Peyer's patch (tissue), 4 donors: ENCODE data around the gene MEGF10. TPM values are rescaled to one million over a fixed set of nuclear protein-coding genes. Genes with fewer than 3 reads are reported as not detected.
"Not testable (repeated sequence)": the region's sequence is repeated elsewhere in the genome, so short reads cannot be mapped to it uniquely, and the experiment has no call there.

Experiments used
- DNase-seq, 3 donors: peaks; one replicate each; pipeline ENCODE4 v3.0.0-alpha.2; 2017 to 2019
- H3K27ac ChIP-seq, 4 donors: fragments of 200-600 bp; sonication (generic); one replicate each; pipeline ENCODE4 v1.5.1; 2016 to 2019
- H3K27me3 ChIP-seq, 2 donors: fragments of 200-600 bp; sonication (generic); one replicate each; pipeline ENCODE4 v1.5.1; 2019
- H3K36me3 ChIP-seq, 3 donors: fragments of 200-600 bp; sonication (generic); one replicate each; pipeline ENCODE4 v1.5.1; 2016 to 2019
- H3K4me1 ChIP-seq, 4 donors: fragments of 200-600 bp; sonication (generic); one replicate each; pipeline ENCODE4 v1.5.1; 2016 to 2019
- H3K4me3 ChIP-seq, 4 donors: fragments of 200-600 bp; sonication (generic); 1 replicate in 3 of 4; 2 replicates in 1 of 4; pipeline ENCODE4 v1.5.1; 2016 to 2019; ENCODE audit warnings: mild to moderate bottlenecking in 1 of 4
- H3K9me3 ChIP-seq, 4 donors: fragments of 200-600 bp; sonication (generic); one replicate each; pipeline ENCODE4 v1.5.1; 2016 to 2019; ENCODE audit warnings: mild to moderate bottlenecking in 1 of 4
- CTCF ChIP-seq, 6 experiments: fragments of 450-650 bp in 4 of 6; fragments of 200-600 bp in 2 of 6; sonication (generic) in 1 of 6; IDR thresholded peaks; one replicate each; pipeline ENCODE4 v1.5.1; 2017 to 2019; ENCODE audit warnings: antibody characterized with exemption in 6 of 6, mild to moderate bottlenecking in 3 of 6, moderate library complexity in 1 of 6
- POLR2A ChIP-seq, 2 donors: fragments of 450-650 bp; IDR thresholded peaks; one replicate each; pipeline ENCODE4 v1.5.1; 2017; ENCODE audit warnings: antibody characterized with exemption in 2 of 2, mild to moderate bottlenecking in 2 of 2, moderate library complexity in 2 of 2
- total RNA-seq, 4 donors: library from RNA; depleted of rRNA; stranded (reverse); fragments of >200 nt; gene quantifications; one replicate each; pipeline ENCODE4 v1.1.0, GENCODE V29; 2016

Gene MEGF10
- total RNA-seq, 4 donors from 2014 or later = 0.13 to 2.5 (median 0.19) TPM; not detected in 1

- Histone ChIP-seq H3K36me3 (no peaks in the 10 kb centered on the region), H3K27me3 (no peaks in the 10 kb centered on the region), H3K4me1 (peaks cover 0 to 7% (median 0%) of the 10 kb centered on the region in 4 donors), H3K9me3 (no peaks in the 10 kb centered on the region), H3K27ac (no peak overlapping the region), H3K4me3 (no peak overlapping the region)
- DNase-seq = peak in 1 of 3 donors; percentile 50
- TF ChIP-seq CTCF (IDR thresholded peaks at IDR 0.05) (no peak), POLR2A (IDR thresholded peaks at IDR 0.05) (no peak)
Measured at GRCh38 chr5:127316011-127316410, 25.4 kb downstream of the MEGF10 start.

- H3K36me3 ChIP-seq, H3K27ac ChIP-seq, DNase-seq, H3K4me1 ChIP-seq, H3K4me3 ChIP-seq, H3K27me3 ChIP-seq, H3K9me3 ChIP-seq: not testable (repeated sequence)
Measured at GRCh38 chr5:127317385-127317784, 26.8 kb downstream of the MEGF10 start.

- Histone ChIP-seq H3K4me3 (no peak overlapping the region), H3K4me1 (peaks cover 0 to 7% (median 0%) of the 10 kb centered on the region in 4 donors), H3K36me3 (no peaks in the 10 kb centered on the region), H3K27me3 (no peaks in the 10 kb centered on the region), H3K27ac (no peak overlapping the region), H3K9me3 (no peaks in the 10 kb centered on the region)
- TF ChIP-seq CTCF (IDR thresholded peaks at IDR 0.05) (no peak), POLR2A (IDR thresholded peaks at IDR 0.05) (no peak)
- DNase-seq = no peak
Measured at GRCh38 chr5:127320032-127320965, 29.7 kb downstream of the MEGF10 start.

- no peak overlapping the region for H3K4me3 ChIP-seq
- no peak for TF ChIP-seq POLR2A (IDR thresholded peaks at IDR 0.05)
- no peak for TF ChIP-seq CTCF (IDR thresholded peaks at IDR 0.05)
- H3K9me3 ChIP-seq = no peaks in the 10 kb centered on the region
- no peak for DNase-seq
- H3K27me3 ChIP-seq = no peaks in the 10 kb centered on the region
- no peak overlapping the region for H3K27ac ChIP-seq
- no peaks in the 10 kb centered on the region for H3K36me3 ChIP-seq
- H3K4me1 ChIP-seq = peaks cover 0 to 7% (median 0%) of the 10 kb centered on the region in 4 donors
Measured at GRCh38 chr5:127321465-127321864, 30.9 kb downstream of the MEGF10 start.

GRCh38 chr5:127322403-127322802, 31.8 kb downstream of the MEGF10 start:
- Histone ChIP-seq H3K36me3 (no peaks in the 10 kb centered on the region), H3K4me1 (peaks cover 0 to 7% (median 0%) of the 10 kb centered on the region in 4 donors), H3K27ac (no peak overlapping the region), H3K9me3 (no peaks in the 10 kb centered on the region), H3K4me3 (no peak overlapping the region), H3K27me3 (no peaks in the 10 kb centered on the region)
- DNase-seq = no peak
- TF ChIP-seq POLR2A (IDR thresholded peaks at IDR 0.05) = no peak
- no peak for TF ChIP-seq CTCF (IDR thresholded peaks at IDR 0.05)

- peaks cover 0 to 7% (median 0%) of the 10 kb centered on the region in 4 donors for H3K4me1 ChIP-seq
- no peaks in the 10 kb centered on the region for H3K36me3 ChIP-seq
- no peaks in the 10 kb centered on the region for H3K27me3 ChIP-seq
- DNase-seq = no peak
- no peak overlapping the region for H3K27ac ChIP-seq
- H3K9me3 ChIP-seq = no peaks in the 10 kb centered on the region
- TF ChIP-seq CTCF (IDR thresholded peaks at IDR 0.05) = no peak
- no peak for TF ChIP-seq POLR2A (IDR thresholded peaks at IDR 0.05)
- H3K4me3 ChIP-seq = no peak overlapping the region
Measured at GRCh38 chr5:127324756-127325155, 34.2 kb downstream of the MEGF10 start.
